B cell (primary cell): ENCODE measurements around the gene ADCY3. TPM values are rescaled to one million over a fixed set of nuclear protein-coding genes. Genes with fewer than 3 reads are reported as not detected.

Source experiments
- ATAC-seq: fragments of 200-7000 bp; cut with Tn5 transposase; one replicate; pipeline ENCODE4 v1.10.0; 2021; ENCODE audit warnings: low read depth, mild to moderate bottlenecking, moderate number of reproducible peaks, moderate library complexity
- CTCF ChIA-PET: fragments of 350-600 bp; sonication (Branson Sonifier 250); formaldehyde crosslinking; loops from one replicate; lab custom pipeline; 2021; ENCODE audit warnings: antibody characterized with exemption, inconsistent platforms; lab: Charles Lee
- POLR2A ChIA-PET: fragments of 350-600 bp; sonication (Branson Sonifier 250); formaldehyde crosslinking; loops from one replicate; lab custom pipeline; 2021; ENCODE audit warnings: antibody characterized with exemption; lab: Charles Lee
- DNase-seq: peaks from one replicate; pipeline ENCODE4 v3.0.0; 2013
- H2AFZ ChIP-seq: 2 replicates; pipeline ENCODE4 v1.6.1; 2012; ENCODE audit warnings: mild to moderate bottlenecking, low read depth, low read length; ENCODE audit not compliant: insufficient read depth, poor library complexity, severe bottlenecking
- H3K27ac ChIP-seq, 2 donors: 1 replicate in 1 of 2; 2 replicates in 1 of 2; pipeline ENCODE4 v1.5.1; 2012 to 2013; ENCODE audit warnings: low read length in 2 of 2, mild to moderate bottlenecking in 2 of 2, moderate library complexity in 1 of 2
- H3K27me3 ChIP-seq, 4 experiments: fragments of 200-600 bp in 1 of 4; sonication (generic) in 1 of 4; replicated peaks in 1 of 4; 1 replicate in 2 of 4; 2 replicates in 2 of 4; pipeline versions ENCODE4 v1.6.1 to v1.7.0; 2013 to 2016; ENCODE audit warnings: low read length in 3 of 4, mild to moderate bottlenecking in 2 of 4, mixed read lengths in 1 of 4, moderate library complexity in 1 of 4; ENCODE audit not compliant: insufficient read depth in 4 of 4, control insufficient read depth in 3 of 4; ENCODE audit errors: control extremely low read depth in 1 of 4
- H3K36me3 ChIP-seq, 2 experiments: replicated peaks in 1 of 2; 1 replicate in 1 of 2; 2 replicates in 1 of 2; pipeline versions ENCODE4 v1.6.1 to v1.7.1; 2013; ENCODE audit warnings: low read length in 1 of 2; ENCODE audit not compliant: insufficient read depth in 2 of 2, control insufficient read depth in 1 of 2; ENCODE audit errors: control extremely low read depth in 1 of 2, extremely low read depth in 1 of 2
- H3K4me1 ChIP-seq, 2 donors: fragments of 200-600 bp in 1 of 2; sonication (generic) in 1 of 2; 1 replicate in 1 of 2; 2 replicates in 1 of 2; pipeline versions ENCODE4 v1.5.1 to v1.6.1; 2013 to 2017; ENCODE audit warnings: low read length in 2 of 2; ENCODE audit not compliant: control insufficient read depth in 2 of 2, insufficient read depth in 2 of 2
- H3K4me2 ChIP-seq: replicated peaks from 2 replicates; pipeline ENCODE3; 2012; ENCODE audit warnings: mild to moderate bottlenecking, low read depth, low read length; ENCODE audit not compliant: poor library complexity, severe bottlenecking
- H3K4me3 ChIP-seq, 5 experiments: fragments of 200-600 bp in 1 of 5; sonication (generic) in 1 of 5; 1 replicate in 3 of 5; 2 replicates in 2 of 5; pipeline versions ENCODE4 v1.5.1 to v1.7.0; 2011 to 2016; ENCODE audit warnings: low read length in 4 of 5, mild to moderate bottlenecking in 4 of 5, low read depth in 2 of 5, control low read depth in 1 of 5, moderate library complexity in 1 of 5; ENCODE audit not compliant: insufficient read depth in 1 of 5; ENCODE audit errors: control extremely low read depth in 1 of 5, extremely low read depth in 1 of 5
- H3K79me2 ChIP-seq: fragments of 200-600 bp; sonication (generic); one replicate; pipeline ENCODE4 v1.6.0; 2016; ENCODE audit warnings: low read length; ENCODE audit not compliant: control insufficient read depth, insufficient read depth
- H3K9ac ChIP-seq: fragments of 200-600 bp; sonication (generic); 2 replicates; pipeline ENCODE4 v1.6.1; 2017; ENCODE audit warnings: mild to moderate bottlenecking, low read length, moderate library complexity
- H3K9me3 ChIP-seq, 3 donors: one replicate each; pipeline versions ENCODE4 v1.6.1 to v1.7.1; 2013; ENCODE audit warnings: low read length in 2 of 3; ENCODE audit not compliant: control insufficient read depth in 2 of 3, insufficient read depth in 1 of 3; ENCODE audit errors: control extremely low read depth in 1 of 3
- H4K20me1 ChIP-seq: 2 replicates; pipeline ENCODE4 v1.6.0; 2012; ENCODE audit warnings: mild to moderate bottlenecking, low read length; ENCODE audit not compliant: insufficient read depth, control insufficient read depth, poor library complexity, severe bottlenecking
- H3K27ac Mint-ChIP-seq: one replicate; pipeline ENCODE4 v1.8.0; 2021; ENCODE audit warnings: mixed read lengths
- H3K27me3 Mint-ChIP-seq: one replicate; pipeline ENCODE4 v1.8.0; 2021; ENCODE audit warnings: mixed read lengths
- H3K4me1 Mint-ChIP-seq: one replicate; pipeline ENCODE4 v1.8.0; 2021; ENCODE audit warnings: mixed read lengths
- H3K4me3 Mint-ChIP-seq: one replicate; pipeline ENCODE4 v1.8.0; 2021; ENCODE audit warnings: mixed read lengths
- H3K9me3 Mint-ChIP-seq: one replicate; pipeline ENCODE4 v1.8.0; 2022; ENCODE audit warnings: mixed read lengths; ENCODE audit not compliant: insufficient read depth
- CTCF ChIP-seq: fragments of 200-600 bp; IDR thresholded peaks from one replicate; pipeline ENCODE4 v1.8.0; 2022; ENCODE audit warnings: antibody characterized with exemption, mild to moderate bottlenecking
- EZH2 ChIP-seq: IDR thresholded peaks from 2 replicates; pipeline ENCODE4 v1.6.1; 2012; ENCODE audit warnings: borderline replicate concordance, low read depth, mild to moderate bottlenecking, moderate library complexity, low read length; ENCODE audit not compliant: insufficient read depth, poor library complexity, severe bottlenecking
- WGBS: methylation state at CpG from one replicate; pipeline ENCODE4 v1.1.5; 2013; ENCODE audit warnings: missing lambda C conversion rate; ENCODE audit not compliant: insufficient coverage; 5-methylcytosine and 5-hydroxymethylcytosine counted together
- intact Hi-C: fragments of 100-400 bp; cut with micrococcal nuclease; formaldehyde crosslinking; loops from one replicate; pipeline ENCODE4 v1.10.0; 2022
- polyA plus RNA-seq: library from polyadenylated mRNA; depleted of rRNA; stranded (reverse); fragments of >200 nt; gene quantifications from 2 replicates; pipeline ENCODE4 v1.2.3, GENCODE V29; 2012
- total RNA-seq, 2 donors: library from RNA; stranded (reverse); fragments of 120-200 nt in 1 of 2; gene quantifications; 1 replicate in 1 of 2; 2 replicates in 1 of 2; pipeline versions ENCODE4 v1.2.3 to v1.2.4, GENCODE V29; 2013 to 2022

The ADCY3 gene
- total and polyA plus RNA-seq, 2 donors (not counting 1 experiment from before 2014, with no cell fraction given) = 48.4 to 73.0 TPM

GRCh38 chr2:24793761-24794435, 126.1 kb downstream of the ADCY3 start:
- peak overlapping the region; percentile 99 for H3K4me3 Mint-ChIP-seq
- DNase-seq = no peak
- peak overlapping the region; percentile 91 for H2AFZ ChIP-seq

More at GRCh38 chr2:24793761-24794435, 126.1 kb downstream of the ADCY3 start:
- no peaks in the 10 kb centered on the region for H4K20me1 ChIP-seq
- no peak overlapping the region for H3K27ac ChIP-seq
- CTCF ChIA-PET = no interaction called here
- H3K27me3 ChIP-seq = no peaks in the 10 kb centered on the region
- H3K4me3 ChIP-seq = peak overlapping the region; percentile 3 to 91 (median 82)
- H3K9ac ChIP-seq = peak overlapping the region; percentile 79
- POLR2A ChIA-PET = interaction anchor here (0.6 kb wide), 1 partner anchor 591 kb away, joined by 6 read pairs; no protein-coding TSS in a partner anchor
- H3K4me2 ChIP-seq = peak overlapping the region; percentile 80
- 15% methylated on average over 14 of the region's 14 CpGs for WGBS
- H3K27me3 Mint-ChIP-seq = no peaks in the 10 kb centered on the region
- ATAC-seq = no peak
- H3K4me1 ChIP-seq = peaks cover 10 to 16% of the 10 kb centered on the region in 2 donors
- no peaks in the 10 kb centered on the region for H3K9me3 Mint-ChIP-seq
- H3K79me2 ChIP-seq = peaks cover 50% of the 10 kb centered on the region
- intact Hi-C loops = loop anchor here (1.0 to 5.0 kb wide), 5 partner anchors 9 to 747 kb away; partner anchors contain the start of genes DNAJC27, EFR3B, NCOA1 and WDCP
- peaks cover 0 to 3% of the 10 kb centered on the region in 2 experiments for H3K36me3 ChIP-seq
- TF ChIP-seq EZH2 (no peak), CTCF (no peak)
- no peaks in the 10 kb centered on the region for H3K9me3 ChIP-seq
- H3K27ac Mint-ChIP-seq = peak overlapping the region; percentile 100
- peaks cover 19% of the 10 kb centered on the region for H3K4me1 Mint-ChIP-seq
